Stimulated activated CD4-positive, alpha-beta T cell treated with anti-CD3 and anti-CD28 coated beads, Interleukin-1b, Interleukin-23, amount 100 ng/mL, for 1 hour (primary cell): ENCODE results near the gene VEZT.
A peak's percentile ranks its signal among the peaks of the same experiment; 100 is the strongest.
"Not testable (repeated sequence)": the region's sequence is repeated elsewhere in the genome, so short reads cannot be mapped to it uniquely, and the experiment has no call there.

Experiments used
- DNase-seq, 2 donors: peaks; one replicate each; pipeline ENCODE4 v3.0.0-alpha.2; 2020; ENCODE audit warnings: low read depth in 2 of 2

Gene VEZT, protein sequence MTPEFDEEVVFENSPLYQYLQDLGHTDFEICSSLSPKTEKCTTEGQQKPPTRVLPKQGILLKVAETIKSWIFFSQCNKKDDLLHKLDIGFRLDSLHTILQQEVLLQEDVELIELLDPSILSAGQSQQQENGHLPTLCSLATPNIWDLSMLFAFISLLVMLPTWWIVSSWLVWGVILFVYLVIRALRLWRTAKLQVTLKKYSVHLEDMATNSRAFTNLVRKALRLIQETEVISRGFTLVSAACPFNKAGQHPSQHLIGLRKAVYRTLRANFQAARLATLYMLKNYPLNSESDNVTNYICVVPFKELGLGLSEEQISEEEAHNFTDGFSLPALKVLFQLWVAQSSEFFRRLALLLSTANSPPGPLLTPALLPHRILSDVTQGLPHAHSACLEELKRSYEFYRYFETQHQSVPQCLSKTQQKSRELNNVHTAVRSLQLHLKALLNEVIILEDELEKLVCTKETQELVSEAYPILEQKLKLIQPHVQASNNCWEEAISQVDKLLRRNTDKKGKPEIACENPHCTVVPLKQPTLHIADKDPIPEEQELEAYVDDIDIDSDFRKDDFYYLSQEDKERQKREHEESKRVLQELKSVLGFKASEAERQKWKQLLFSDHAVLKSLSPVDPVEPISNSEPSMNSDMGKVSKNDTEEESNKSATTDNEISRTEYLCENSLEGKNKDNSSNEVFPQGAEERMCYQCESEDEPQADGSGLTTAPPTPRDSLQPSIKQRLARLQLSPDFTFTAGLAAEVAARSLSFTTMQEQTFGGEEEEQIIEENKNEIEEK

DNA sequence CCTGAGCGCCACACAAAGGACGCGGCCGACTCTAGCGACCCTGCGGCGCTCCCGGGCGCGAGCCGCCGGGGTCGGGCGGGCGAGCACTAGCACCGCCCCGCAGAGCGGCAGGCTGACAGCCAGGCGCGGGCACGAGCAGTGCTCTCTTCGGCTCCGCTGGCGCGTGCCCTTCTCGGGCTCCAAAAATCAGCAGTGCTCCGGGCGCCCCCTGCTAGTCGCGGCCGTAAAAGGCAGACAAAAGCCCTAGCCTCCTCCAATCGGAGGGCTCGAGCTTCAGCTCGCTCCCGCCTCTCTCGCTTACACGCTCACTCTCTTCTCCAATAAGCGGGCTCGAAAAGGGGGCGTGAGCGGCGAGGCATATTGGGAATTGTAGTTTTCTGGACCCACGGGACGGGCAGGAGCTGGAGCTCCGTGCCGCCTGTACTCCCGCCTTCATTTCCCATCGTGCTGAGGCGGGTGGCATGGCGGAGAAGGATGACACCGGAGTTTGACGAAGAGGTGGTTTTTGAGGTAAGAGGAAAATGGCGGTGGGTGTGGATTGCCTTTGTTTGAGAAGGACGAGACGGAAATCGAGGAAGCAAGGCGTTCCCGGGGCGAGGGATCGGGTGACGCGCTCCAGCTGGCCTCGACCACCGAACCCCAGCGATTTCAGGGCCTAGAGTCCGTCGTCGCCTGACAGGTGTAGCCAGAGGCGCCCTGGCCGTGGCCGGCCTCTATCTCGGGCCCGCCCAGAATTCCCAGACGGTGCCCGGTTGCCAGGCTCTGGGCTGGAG lies at the start of gene VEZT, which contains the start of gene FGD6:
Gene VEZT (plus strand): TSS at position 431 of the 773 bp plus-strand sequence. CDS start 44 bp downstream, at position 475.
Gene FGD6 (minus strand): TSS at position 91 of the 773 bp plus-strand sequence. CDS start 227 bp downstream, outside the sequence.
- peak; percentile 87 to 91 for DNase-seq

DNA sequence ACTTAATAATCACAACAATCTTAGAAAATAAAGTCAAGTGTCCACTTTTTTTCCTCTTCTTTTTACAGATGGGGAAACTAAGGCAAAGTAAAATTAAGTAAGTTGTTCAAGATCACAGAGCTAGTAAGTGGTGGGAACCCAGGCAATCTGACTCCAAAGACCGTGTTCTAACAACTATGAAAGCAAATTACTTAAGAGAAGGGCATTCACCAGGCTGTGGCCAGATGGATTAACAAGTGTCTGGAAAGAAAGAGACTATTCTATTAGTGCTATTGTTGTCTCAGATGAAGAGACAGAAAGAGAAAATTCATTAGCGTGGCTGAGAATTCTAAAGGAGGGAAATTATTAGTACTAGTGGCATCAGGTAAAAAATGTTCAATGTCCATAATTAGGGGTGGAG lies 48.9 kb upstream of the VEZT start:
- no peak for DNase-seq

DNA sequence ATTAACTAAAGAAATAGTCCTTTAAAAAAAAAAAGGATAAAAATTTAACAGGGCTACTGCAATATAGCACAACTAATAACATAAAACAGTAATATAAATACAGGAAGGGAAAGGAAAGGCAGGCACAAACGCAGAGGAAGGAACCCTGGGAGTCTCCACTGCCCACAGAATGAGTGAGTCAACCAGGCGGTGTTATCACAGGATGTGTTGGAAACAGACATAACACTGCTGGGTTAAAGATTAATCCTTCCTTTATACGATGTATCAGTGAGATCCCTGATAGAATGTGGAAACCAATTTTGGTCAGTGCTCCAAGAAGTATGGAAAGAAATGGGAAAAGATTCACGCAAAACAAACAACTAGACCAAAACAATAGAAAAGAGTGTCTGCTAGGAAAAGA lies 48.2 kb upstream of the VEZT start:
- no peak for DNase-seq

DNA sequence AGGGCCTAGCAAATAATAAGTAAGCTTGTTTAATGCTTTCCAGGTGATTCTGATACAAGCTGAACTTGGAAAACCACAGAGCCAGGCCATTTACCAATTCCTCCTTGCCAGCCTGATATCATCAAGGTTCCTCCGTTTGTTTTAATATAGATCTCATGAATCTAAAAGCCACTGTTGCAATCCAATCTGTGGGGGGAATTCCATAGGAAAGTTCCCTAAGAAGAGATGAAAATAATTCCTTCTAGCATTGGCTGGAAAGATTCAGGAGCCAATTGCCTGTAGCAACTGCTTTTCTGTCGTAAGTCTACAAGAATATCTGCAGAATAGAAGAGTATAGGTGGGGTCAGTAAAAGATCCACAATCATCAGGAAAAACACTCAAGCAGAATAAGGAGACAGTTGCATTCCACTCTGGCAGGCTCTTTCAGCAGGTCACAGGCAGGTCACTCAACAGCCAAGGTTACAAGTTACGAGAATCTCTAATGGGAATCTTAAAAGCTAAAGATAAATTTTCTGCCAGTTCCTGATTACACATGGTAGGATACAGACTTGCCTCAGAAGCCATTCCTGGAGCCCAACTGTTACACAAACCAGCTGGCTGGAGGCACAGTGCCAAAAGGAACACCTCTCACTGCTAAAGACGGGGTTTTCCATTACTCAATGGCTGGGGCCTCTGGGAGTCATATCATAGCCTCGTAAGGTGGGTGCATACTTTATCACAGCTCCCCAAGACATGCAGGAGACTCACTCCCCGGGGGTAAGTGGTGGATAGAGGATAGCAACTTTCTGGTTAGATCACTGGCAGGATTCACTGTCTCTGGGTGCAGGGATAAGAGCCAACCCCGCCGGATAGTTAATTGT lies 44.0 kb upstream of the VEZT start:
- DNase-seq = no peak

DNA sequence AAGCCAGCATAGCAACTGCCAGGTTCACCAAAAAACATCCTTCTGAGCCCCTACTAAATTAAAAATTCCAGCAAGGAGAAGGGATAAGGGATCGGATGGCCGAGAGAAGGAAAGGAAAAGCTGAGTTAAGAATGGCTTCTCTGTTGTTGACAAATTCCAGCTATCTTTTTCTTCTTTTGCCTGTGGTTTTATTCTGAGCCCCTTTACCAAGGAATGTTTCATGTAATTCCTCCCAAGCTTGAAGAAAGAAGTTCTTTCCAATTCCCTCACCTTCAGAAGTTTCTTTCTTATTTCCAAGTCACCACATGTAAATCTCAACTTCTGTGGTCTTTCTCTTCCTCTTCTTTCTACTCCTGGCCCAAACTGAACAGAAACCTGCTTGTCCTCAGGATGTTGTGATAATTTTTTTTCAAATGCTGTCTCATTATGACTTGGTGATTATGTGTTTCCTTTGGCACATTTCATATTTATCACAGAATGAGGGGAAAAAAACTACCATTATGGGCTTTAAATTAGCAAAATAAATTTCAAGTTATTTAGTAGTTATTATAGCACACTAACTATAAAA lies 40.3 kb upstream of the VEZT start:
- DNase-seq = no peak

DNA sequence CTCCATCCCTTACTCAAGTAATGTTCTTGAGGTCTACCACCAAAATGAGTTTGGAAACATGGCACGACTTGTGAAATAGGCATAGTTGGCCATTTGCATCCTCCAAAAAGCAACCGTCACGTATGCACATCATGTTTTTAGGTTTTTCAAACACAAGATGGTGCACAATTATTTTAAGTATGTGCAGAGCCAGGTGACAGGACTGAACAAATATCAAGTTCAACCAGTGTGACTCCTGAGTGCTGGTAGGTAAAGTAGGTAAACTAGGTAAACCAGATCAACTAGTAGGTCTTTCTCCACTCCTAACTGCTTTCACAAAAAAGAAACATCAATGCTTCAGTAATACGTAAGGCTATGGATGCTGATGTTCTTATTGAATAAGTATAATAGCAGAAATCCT lies 39.5 kb upstream of the VEZT start:
- DNase-seq = no peak

DNA sequence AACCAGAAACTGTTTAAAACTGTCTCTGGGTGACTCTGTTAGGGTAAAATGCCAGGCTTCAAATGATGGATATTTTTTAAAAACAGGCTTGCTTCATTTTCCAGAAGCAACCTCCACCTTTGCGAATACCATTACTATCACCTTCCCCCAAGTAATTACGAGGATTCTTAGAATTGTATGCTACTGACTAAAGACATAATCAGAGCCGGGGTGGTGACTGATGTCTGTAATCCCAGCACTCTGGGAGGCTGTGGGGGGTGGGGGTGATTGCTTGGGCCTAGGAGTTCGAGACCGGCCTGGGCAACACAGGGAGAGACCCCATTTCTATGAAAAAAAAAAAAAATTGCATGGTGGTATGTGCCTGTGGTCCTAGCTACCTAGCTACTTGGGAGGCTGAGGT lies 38.6 kb upstream of the VEZT start:
- DNase-seq = no peak

DNA sequence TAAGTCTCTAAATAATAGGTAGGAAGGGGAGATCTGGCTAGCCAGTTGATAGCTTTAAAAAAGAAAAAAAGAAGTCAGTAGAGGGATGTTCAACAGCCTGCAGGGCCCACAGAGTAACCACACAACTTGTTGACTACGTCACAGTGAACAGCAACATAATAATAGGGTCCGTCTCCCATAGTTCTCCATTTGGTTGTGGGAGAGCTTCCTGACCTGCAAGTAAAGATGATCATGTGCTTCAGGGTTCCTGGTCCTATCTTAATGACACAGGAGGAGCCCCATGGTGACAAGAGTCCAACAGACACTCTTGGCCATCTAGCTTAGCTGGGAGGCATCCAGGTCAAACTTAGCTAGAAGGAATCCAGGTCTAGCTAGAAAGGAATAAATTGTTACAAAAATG lies 36.5 kb upstream of the VEZT start:
- DNase-seq = no peak

DNA sequence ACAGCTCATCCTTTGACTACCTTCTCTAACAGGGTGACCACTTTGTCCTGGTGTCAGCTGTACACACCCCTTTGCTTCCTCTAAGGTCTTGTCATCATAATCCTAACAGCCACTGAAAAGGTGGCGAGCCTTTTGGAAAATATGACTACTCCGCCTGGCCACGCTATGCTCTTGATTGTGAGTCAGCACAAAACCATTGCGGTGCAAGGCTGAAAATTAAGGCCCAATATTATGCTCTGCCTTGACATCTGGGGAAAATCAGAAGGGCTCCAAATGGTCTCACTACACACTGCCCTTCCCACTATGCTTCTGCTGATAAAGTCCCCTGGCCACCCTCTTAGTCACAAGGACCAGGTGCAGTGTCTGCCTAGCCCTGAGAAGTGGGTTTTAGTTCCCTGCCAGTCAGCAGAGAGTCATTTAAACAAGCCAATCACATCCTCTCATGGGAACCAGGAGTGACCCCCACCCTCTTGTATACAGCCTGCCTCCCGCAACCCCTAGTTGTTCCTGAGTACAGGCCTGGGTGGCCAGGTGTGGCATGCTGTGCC lies 34.7 kb upstream of the VEZT start:
- no peak for DNase-seq

DNA sequence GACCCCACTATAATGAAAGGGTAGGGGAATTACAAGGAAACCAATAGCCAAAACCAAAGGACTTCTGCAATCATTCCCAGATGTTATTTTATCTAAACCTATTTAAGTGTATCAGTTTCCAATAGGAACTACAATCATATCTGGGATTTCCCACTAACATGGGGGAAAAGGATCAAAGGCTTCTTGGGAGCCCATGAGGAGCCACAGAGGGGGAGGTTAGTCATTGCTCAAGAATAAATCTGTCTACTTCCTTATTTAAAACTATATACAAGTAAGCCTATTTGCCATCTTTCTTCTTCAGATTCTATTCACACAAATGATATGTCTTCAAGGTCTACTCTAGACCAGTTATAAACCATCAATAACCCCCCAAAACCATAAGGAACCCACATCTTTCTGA lies 33.5 kb upstream of the VEZT start:
- no peak for DNase-seq

DNA sequence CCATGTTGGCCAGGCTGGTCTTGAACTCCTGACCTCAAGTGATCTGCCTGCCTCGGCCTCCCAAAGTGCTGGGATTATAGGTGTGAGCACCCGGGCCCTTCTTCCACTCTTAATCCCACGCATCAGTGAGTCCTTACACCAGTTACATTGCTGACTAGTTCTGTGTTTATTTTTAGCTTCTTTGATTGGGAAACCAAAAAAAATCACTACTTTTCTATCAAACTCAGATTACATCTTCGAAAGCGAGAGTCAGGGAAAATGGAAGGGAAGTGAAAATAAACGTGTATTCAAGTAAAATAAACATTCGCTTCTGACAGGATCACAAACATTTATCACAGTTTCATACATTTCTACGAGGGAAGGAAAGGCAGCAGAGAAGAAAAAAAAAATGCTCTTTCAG lies 32.5 kb upstream of the VEZT start:
- no peak for DNase-seq

DNA sequence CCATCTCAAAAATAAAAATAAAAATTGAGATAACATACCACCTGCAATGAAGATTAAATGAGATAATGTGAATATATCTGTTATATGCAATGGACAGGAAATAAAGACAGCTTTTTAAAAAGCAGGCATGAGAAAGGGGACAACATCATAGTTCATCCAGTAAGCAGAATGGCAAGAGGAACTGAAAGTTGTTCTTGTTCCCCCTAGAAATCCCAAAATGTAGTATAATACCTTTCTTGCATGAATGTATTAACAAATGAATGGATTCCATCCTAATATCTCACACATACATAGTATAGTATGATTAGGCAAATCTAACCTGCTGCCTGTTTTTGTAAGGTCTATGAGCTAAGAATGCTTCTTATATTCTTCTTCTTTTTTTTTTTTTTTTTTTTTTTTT lies 31.8 kb upstream of the VEZT start:
- DNase-seq = no peak

DNA sequence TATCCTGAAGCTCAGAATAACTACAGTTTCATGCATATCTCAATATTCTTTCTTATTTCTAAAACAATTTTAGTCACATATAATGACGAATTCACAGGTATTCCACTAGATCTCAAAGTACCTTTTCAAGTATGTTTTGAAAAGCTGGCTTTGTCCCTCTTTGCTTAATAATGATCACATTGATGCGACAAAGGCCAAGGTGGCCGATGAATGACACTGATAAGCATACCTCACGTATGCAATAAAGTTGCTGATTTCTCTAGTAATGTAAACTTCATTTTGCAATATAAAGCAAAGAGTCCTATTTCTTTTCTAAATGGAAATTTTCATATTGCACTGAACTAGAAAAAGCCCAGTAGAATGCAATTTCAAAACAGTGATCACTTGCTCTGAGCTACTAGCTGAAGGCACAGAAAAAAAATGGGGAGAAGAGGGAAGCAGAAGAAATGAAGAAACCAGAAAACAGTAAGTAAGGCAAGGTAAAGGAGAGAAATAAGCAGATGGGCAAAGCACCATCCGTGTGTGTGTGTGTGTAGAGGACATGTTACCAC lies 29.7 kb upstream of the VEZT start:
- DNase-seq = no peak

DNA sequence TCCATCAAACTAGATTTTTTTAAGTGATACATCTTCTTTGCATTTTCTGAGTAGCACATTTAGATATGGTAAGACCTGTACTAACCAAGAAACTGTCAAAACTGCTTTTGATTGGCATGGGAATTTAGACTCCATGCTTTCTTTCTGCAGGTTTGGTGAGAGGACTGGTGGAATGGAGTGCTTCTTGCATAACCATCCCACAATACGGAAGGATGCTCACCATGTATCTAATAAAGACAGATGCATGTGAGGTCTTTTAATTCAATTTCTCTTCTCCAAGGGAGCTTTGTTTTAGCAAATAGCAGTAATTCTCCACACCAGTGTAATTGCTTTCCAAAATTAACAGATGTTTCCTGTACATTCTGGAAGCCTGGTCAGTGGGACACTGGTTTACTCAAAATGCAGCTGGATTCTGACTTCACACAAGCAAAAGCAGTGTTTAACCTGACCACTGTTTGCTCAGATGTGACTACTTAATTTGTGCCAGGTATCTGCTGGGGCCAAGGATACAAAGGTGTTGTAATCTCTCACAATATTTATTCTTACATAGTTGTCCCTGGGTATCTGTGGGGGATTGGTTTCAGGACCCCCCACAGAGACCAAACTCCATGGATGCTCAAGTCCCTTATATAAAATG lies 26.4 kb upstream of the VEZT start:
- no peak for DNase-seq

DNA sequence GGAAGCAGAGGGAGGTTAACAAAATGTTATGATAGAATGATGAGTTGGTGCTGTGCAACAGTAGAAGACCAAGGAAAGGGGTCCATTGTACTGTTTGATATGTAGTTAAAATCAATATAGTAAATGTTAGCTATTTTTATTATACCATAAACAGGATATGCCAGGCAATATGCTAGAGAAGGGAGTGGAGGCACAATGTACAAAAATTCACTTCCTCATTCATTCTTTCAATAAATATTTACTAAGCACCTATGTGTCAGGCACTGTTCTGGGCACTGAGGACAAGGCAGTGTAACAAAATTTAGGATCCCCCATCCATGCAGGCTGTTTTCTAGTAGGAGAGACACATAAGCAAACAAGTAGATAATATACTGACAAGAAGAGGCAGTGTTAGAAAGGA lies 25.3 kb upstream of the VEZT start:
- DNase-seq = no peak

DNA sequence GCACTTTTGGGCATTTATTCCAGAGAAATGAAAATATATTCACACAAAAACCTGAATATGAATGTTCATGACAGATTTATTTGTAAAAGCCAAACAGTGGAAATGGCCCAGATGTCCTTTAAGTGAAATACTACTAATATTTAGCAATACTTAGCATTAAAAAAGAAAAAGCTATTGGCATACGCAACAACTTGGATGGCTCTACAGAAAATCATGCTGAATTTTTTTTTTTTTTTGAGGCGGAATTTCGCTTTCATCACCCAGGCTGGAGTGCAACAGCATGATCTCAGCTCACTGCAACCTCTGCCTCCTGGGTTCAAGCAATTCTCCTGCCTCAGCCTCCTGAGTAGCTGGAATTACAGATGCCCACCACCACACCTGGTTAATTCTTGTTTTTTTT lies 24.5 kb upstream of the VEZT start:
- no peak for DNase-seq

DNA sequence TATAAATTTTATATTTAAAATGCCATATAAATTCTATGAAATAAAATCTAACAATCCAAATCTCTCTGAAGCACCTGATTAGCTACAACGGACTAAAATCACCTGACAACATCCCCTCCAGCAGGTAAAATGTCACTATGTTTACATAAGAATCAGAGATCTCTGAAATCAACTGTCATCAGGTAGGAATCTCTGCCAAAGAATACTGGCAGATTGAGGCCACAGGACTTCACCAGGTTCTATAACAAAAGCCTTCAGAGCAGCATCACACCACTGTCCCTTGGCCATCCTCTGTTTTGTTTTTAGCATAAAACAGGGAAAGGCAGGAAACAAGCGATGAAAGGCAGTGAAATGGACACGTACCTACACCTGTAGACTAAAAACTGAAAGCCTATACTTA lies 22.5 kb upstream of the VEZT start:
- no peak for DNase-seq

DNA sequence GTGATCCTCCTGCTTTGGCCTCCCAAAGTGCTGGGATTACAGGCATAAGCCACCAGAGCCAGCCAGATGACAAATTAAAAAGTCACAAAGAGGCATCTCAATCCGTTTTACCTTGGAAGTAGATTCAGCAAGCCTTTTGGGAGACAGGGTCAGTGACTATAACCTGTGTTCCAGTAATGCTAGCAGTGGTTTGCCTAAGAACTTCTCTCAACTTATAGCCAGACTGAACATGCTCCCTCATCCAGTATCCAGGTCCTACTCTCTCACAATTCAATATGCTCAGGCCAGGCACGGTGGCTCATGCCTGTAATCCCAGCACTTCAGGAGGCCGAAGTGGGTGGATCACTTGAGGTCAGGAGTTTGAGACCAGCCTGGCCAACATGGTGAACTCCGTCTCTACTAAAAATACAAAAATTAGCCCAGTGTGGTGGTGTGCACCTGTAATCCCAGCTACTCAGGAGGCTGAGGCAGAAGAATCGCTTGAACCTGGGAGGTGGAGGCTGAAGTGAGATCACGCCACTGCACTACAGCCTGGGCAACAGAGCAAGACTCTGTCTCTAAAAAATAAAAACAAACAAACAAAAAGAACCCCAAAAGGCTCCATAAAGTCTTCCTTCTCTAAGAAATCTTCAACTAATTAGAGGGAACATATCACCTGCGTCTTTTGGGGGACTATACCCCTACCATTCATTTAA lies 20.6 kb upstream of the VEZT start:
- not testable (repeated sequence) for DNase-seq

DNA sequence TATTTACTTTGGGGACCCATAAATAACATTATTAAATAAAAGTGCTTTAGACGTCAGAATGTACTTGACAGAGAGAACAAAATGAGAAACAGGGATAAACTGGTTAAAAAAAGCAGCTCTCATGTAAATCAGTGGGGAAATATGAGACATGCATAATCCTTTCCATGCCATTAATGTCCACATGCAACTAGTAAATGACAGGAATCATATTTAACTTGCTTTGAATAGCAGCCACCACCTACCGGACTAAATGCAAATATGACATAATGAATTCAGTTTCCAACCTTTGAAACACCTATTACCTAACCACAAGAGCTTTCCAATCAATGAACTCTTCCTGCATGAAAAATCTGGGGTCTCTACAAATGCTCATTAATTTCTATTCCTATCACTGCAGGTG lies 20.0 kb upstream of the VEZT start:
- DNase-seq = no peak
